22Rv1 (cell line): ENCODE measurements around the gene CFAP43.

Experiments used
- ZFX ChIP-seq: fragments of 450-650 bp; IDR thresholded peaks from 2 replicates; pipeline ENCODE4 v1.6.1; 2017; ENCODE audit warnings: antibody characterized with exemption, borderline replicate concordance
- TF ChIP-seq, protein P1 (sequence below): fragments of 450-650 bp; IDR thresholded peaks from 2 replicates; pipeline ENCODE4 v1.5.1; 2017; ENCODE audit warnings: mild to moderate bottlenecking

DNA sequence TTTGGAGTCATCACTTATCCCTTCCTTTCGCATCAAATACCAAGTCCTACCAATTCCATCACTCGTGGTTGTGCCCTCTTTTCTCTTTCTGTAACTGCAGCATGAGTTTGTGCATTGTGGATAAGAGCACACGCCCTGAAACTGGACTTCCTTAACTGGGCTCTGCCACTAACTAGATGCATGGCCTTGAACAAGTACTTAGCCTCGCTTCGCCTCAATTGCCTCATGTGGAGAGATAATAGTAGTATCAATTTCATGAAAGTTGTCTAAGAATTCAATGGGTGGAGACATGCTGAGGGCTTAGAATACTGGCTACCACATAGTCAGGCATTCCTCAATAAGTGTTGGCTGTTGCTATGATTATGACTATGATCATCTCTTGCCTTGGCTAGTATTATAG is 41.5 kb downstream of the CFAP43 start:
- TF ChIP-seq, protein P1, sequence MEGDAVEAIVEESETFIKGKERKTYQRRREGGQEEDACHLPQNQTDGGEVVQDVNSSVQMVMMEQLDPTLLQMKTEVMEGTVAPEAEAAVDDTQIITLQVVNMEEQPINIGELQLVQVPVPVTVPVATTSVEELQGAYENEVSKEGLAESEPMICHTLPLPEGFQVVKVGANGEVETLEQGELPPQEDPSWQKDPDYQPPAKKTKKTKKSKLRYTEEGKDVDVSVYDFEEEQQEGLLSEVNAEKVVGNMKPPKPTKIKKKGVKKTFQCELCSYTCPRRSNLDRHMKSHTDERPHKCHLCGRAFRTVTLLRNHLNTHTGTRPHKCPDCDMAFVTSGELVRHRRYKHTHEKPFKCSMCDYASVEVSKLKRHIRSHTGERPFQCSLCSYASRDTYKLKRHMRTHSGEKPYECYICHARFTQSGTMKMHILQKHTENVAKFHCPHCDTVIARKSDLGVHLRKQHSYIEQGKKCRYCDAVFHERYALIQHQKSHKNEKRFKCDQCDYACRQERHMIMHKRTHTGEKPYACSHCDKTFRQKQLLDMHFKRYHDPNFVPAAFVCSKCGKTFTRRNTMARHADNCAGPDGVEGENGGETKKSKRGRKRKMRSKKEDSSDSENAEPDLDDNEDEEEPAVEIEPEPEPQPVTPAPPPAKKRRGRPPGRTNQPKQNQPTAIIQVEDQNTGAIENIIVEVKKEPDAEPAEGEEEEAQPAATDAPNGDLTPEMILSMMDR: no peak
- no peak for TF ChIP-seq ZFX
